Calu3 (cell line): Measurements from ENCODE around the gene KRT81. TPM values are rescaled to one million over a fixed set of nuclear protein-coding genes. Genes with fewer than 3 reads are reported as not detected.

Source experiments
- BruUV-seq: library from RNA; stranded (reverse); fragments of 400-500 nt; replicated peaks from 2 replicates; lab custom pipeline; 2021; lab: Mats Ljungman, UMichigan
- CTCF ChIA-PET: fragments of 300-600 bp; sonication (Branson Sonifier 250); formaldehyde crosslinking; loops from one replicate; lab custom pipeline; 2022; ENCODE audit warnings: antibody characterized with exemption; lab: Charles Lee
- DNase-seq: peaks from one replicate; pipeline ENCODE4 v3.0.0; 2022
- H3K27ac Mint-ChIP-seq: one replicate; pipeline ENCODE4 v1.8.0; 2022; ENCODE audit warnings: mixed read lengths; ENCODE audit not compliant: unreplicated experiment
- H3K27me3 Mint-ChIP-seq: one replicate; pipeline ENCODE4 v1.8.0; 2022; ENCODE audit warnings: mixed read lengths; ENCODE audit not compliant: unreplicated experiment
- H3K36me3 Mint-ChIP-seq: one replicate; pipeline ENCODE4 v1.8.0; 2022; ENCODE audit warnings: mild to moderate bottlenecking, moderate library complexity, mixed read lengths; ENCODE audit not compliant: insufficient read depth, unreplicated experiment
- H3K4me1 Mint-ChIP-seq: one replicate; pipeline ENCODE4 v1.8.0; 2022; ENCODE audit warnings: mild to moderate bottlenecking, low read depth, mixed read lengths; ENCODE audit not compliant: unreplicated experiment
- H3K4me3 Mint-ChIP-seq: one replicate; pipeline ENCODE4 v1.8.0; 2022; ENCODE audit warnings: mild to moderate bottlenecking, low read depth, moderate library complexity, mixed read lengths; ENCODE audit not compliant: unreplicated experiment
- H3K9me3 Mint-ChIP-seq: one replicate; pipeline ENCODE4 v1.8.0; 2022; ENCODE audit warnings: low read depth, mixed read lengths; ENCODE audit not compliant: unreplicated experiment
- CTCF ChIP-seq: fragments of 200-600 bp; IDR thresholded peaks from one replicate; pipeline ENCODE4 v1.8.0; 2022; ENCODE audit warnings: antibody characterized with exemption; ENCODE audit not compliant: unreplicated experiment
- intact Hi-C: fragments of 100-400 bp; cut with micrococcal nuclease; formaldehyde crosslinking; loops from one replicate; pipeline ENCODE4 v1.10.0; 2022; ENCODE audit not compliant: unreplicated experiment
- total RNA-seq: library from RNA; stranded (reverse); gene quantifications from 2 replicates; pipeline ENCODE4 v1.2.3, GENCODE V29; 2022

The KRT81 gene
- total RNA-seq, 1 experiment from 2014 or later: 0.28 TPM

- H3K4me1 Mint-ChIP-seq: peaks cover 41% of the 10 kb centered on the region
- peaks cover 10% of the 10 kb centered on the region for H3K27me3 Mint-ChIP-seq
- no peak overlapping the region for H3K4me3 Mint-ChIP-seq
- H3K9me3 Mint-ChIP-seq: no peaks in the 10 kb centered on the region
- DNase-seq: peak; percentile 11
- peak overlapping the region; percentile 96 for H3K27ac Mint-ChIP-seq
- peaks cover 100% of the 10 kb centered on the region for H3K36me3 Mint-ChIP-seq
- intact Hi-C loops: no loop called here
- CTCF ChIA-PET: interaction anchor here (0.9 kb wide), 1 partner anchor 27 kb away, joined by 3 read pairs; no protein-coding TSS in a partner anchor
- TF ChIP-seq CTCF: no peak
- BruUV-seq: no TSS peak
Measured at GRCh38 chr12:52251367-52252051, 39.8 kb downstream of the KRT81 start.

- TF ChIP-seq CTCF: no peak
- H3K27me3 Mint-ChIP-seq: no peaks in the 10 kb centered on the region
- H3K4me1 Mint-ChIP-seq: peaks cover 43% of the 10 kb centered on the region
- no TSS peak for BruUV-seq
- H3K9me3 Mint-ChIP-seq: no peaks in the 10 kb centered on the region
- intact Hi-C loops: no loop called here
- CTCF ChIA-PET: no interaction called here
- H3K27ac Mint-ChIP-seq: peak overlapping the region; percentile 96
- DNase-seq: peak; percentile 21
- peak overlapping the region; percentile 29 for H3K4me3 Mint-ChIP-seq
- H3K36me3 Mint-ChIP-seq: peaks cover 100% of the 10 kb centered on the region
Measured at GRCh38 chr12:52250048-52250990, 41.0 kb downstream of the KRT81 start.

GRCh38 chr12:52249511-52250047, 41.8 kb downstream of the KRT81 start:
- CTCF ChIA-PET: interaction anchor here (1.0 kb wide), 1 partner anchor 31 kb away, joined by 3 read pairs; no protein-coding TSS in a partner anchor
- Mint-ChIP-seq H3K4me3 (peak overlapping the region; percentile 29), H3K9me3 (no peaks in the 10 kb centered on the region), H3K27me3 (no peaks in the 10 kb centered on the region), H3K27ac (peak overlapping the region; percentile 96), H3K36me3 (peaks cover 100% of the 10 kb centered on the region), H3K4me1 (peaks cover 50% of the 10 kb centered on the region)
- peak; percentile 32 for DNase-seq
- BruUV-seq: no TSS peak
- TF ChIP-seq CTCF: no peak
- intact Hi-C loops: loop anchor here (10.0 kb wide), 1 partner anchor 75 kb away; the partner anchor contains the start of gene KRT83
